H1 (cell line): ENCODE data around the gene KHSRP. TPM values are rescaled to one million over a fixed set of nuclear protein-coding genes. Genes with fewer than 3 reads are reported as not detected.

Experiments used
- CTCF ChIA-PET: fragments of 300-600 bp; sonication (Branson Sonifier 250); formaldehyde crosslinking; loops from one replicate; lab custom pipeline; 2021; ENCODE audit not compliant: partially characterized antibody; lab: Charles Lee
- POLR2A ChIA-PET: fragments of 300-600 bp; sonication (Branson Sonifier 250); formaldehyde crosslinking; loops from one replicate; lab custom pipeline; 2021; ENCODE audit warnings: inconsistent platforms; ENCODE audit not compliant: partially characterized antibody; lab: Charles Lee
- DNase-seq, 2 experiments: peaks; one replicate each; pipeline versions ENCODE4 v3.0.0 to v3.0.0-alpha.2; 2010 to 2022; ENCODE audit warnings: low spot score in 2 of 2, low read depth in 1 of 2, mixed read lengths in 1 of 2
- FAIRE-seq: peaks from 2 replicates; lab custom pipeline; 2011; peaks lifted over from hg19 to GRCh38; lab: Jason Lieb, UNC
- H2AFZ ChIP-seq: 2 replicates; pipeline ENCODE4 v1.8.1; 2012; ENCODE audit warnings: low read length, inconsistent platforms
- H2AK5ac ChIP-seq: 2 replicates; pipeline ENCODE4 v1.6.1; 2013; ENCODE audit warnings: low read depth, low read length
- H2BK120ac ChIP-seq: replicated peaks from 2 replicates; pipeline ENCODE3; 2013; ENCODE audit warnings: low read depth, low read length, inconsistent platforms
- H2BK12ac ChIP-seq: 2 replicates; pipeline ENCODE4 v1.6.1; 2013; ENCODE audit warnings: low read depth, low read length
- H2BK15ac ChIP-seq: 2 replicates; pipeline ENCODE4 v1.6.1; 2013; ENCODE audit warnings: low read length
- H2BK20ac ChIP-seq: 2 replicates; pipeline ENCODE4 v1.6.1; 2013; ENCODE audit warnings: low read length
- H2BK5ac ChIP-seq: 2 replicates; pipeline ENCODE4 v1.6.1; 2013; ENCODE audit warnings: low read depth, low read length
- H3K14ac ChIP-seq: 2 replicates; pipeline ENCODE4 v1.6.1; 2013; ENCODE audit warnings: inconsistent platforms; ENCODE audit not compliant: insufficient read length
- H3K18ac ChIP-seq: 2 replicates; pipeline ENCODE4 v1.6.1; 2013; ENCODE audit warnings: low read length; ENCODE audit errors: extremely low read depth
- H3K23ac ChIP-seq: 2 replicates; pipeline ENCODE4 v1.6.1; 2013; ENCODE audit warnings: inconsistent platforms; ENCODE audit not compliant: insufficient read length
- H3K23me2 ChIP-seq: 2 replicates; pipeline ENCODE4 v1.6.1; 2013; ENCODE audit warnings: low read depth, low read length
- H3K27ac ChIP-seq: 2 replicates; pipeline ENCODE4 v1.6.1; 2011; ENCODE audit warnings: low read depth, low read length, inconsistent platforms
- H3K27me3 ChIP-seq, 4 experiments: replicated peaks in 1 of 4; 1 replicate in 1 of 4; 2 replicates in 3 of 4; pipeline versions ENCODE4 v1.6.1 to v1.8.1; 2011 to 2013; ENCODE audit warnings: low read length in 3 of 4, mild to moderate bottlenecking in 3 of 4, inconsistent platforms in 2 of 4, mixed read lengths in 2 of 4, moderate library complexity in 1 of 4; ENCODE audit not compliant: control insufficient read depth in 3 of 4, insufficient read depth in 3 of 4; ENCODE audit errors: extremely low read depth in 1 of 4
- H3K36me3 ChIP-seq, 4 experiments: 2 replicates each; pipeline versions ENCODE4 v1.6.1 to v1.8.1; 2011 to 2013; ENCODE audit warnings: mild to moderate bottlenecking in 4 of 4, low read length in 3 of 4, moderate library complexity in 2 of 4, control low read depth in 1 of 4, inconsistent platforms in 1 of 4; ENCODE audit not compliant: insufficient read depth in 4 of 4, control insufficient read depth in 2 of 4
- H3K4ac ChIP-seq: replicated peaks from 2 replicates; pipeline ENCODE3; 2013; ENCODE audit warnings: low read length, low read depth, mixed read lengths, inconsistent platforms; ENCODE audit not compliant: insufficient read length
- H3K4me1 ChIP-seq, 4 experiments: replicated peaks in 1 of 4; 1 replicate in 1 of 4; 2 replicates in 3 of 4; pipeline versions ENCODE4 v1.6.1 to v1.8.1; 2011 to 2013; ENCODE audit warnings: low read length in 3 of 4, inconsistent platforms in 2 of 4, mixed read lengths in 1 of 4; ENCODE audit not compliant: insufficient read depth in 4 of 4, control insufficient read depth in 3 of 4
- H3K4me2 ChIP-seq, 2 experiments: 2 replicates each; pipeline versions ENCODE4 v1.6.1 to v1.8.1; 2011 to 2013; ENCODE audit warnings: low read depth in 2 of 2, low read length in 2 of 2, control low read depth in 1 of 2, inconsistent platforms in 1 of 2, mild to moderate bottlenecking in 1 of 2; ENCODE audit not compliant: insufficient read depth in 1 of 2
- H3K4me3 ChIP-seq, 4 experiments: fragments of 200-600, 300-600 bp in 1 of 4; sonication (generic), shearing (Covaris generic), sonication (Bioruptor Twin) in 1 of 4; 2 replicates each; pipeline versions ENCODE4 v1.5.1 to v1.8.1; 2011 to 2016; ENCODE audit warnings: low read length in 4 of 4, low read depth in 3 of 4, control low read depth in 2 of 4, inconsistent platforms in 2 of 4, mild to moderate bottlenecking in 2 of 4, mixed read lengths in 1 of 4, moderate library complexity in 1 of 4; ENCODE audit not compliant: insufficient read depth in 2 of 4; ENCODE audit errors: extremely low read depth in 1 of 4
- H3K56ac ChIP-seq: replicated peaks from 2 replicates; pipeline ENCODE3; 2013; ENCODE audit warnings: low read depth, mild to moderate bottlenecking, mixed read lengths, low read length, inconsistent platforms; ENCODE audit not compliant: insufficient read length
- H3K79me1 ChIP-seq: 2 replicates; pipeline ENCODE4 v1.6.1; 2013; ENCODE audit warnings: low read depth, low read length, control low read depth
- H3K79me2 ChIP-seq, 2 experiments: 2 replicates each; pipeline versions ENCODE4 v1.6.1 to v1.8.1; 2012 to 2013; ENCODE audit warnings: low read length in 2 of 2, mild to moderate bottlenecking in 2 of 2, inconsistent platforms in 1 of 2; ENCODE audit not compliant: insufficient read depth in 2 of 2, control insufficient read depth in 1 of 2
- H3K9ac ChIP-seq, 4 experiments: replicated peaks in 1 of 4; 1 replicate in 1 of 4; 2 replicates in 3 of 4; pipeline versions ENCODE4 v1.6.1 to v1.8.1; 2011 to 2013; ENCODE audit warnings: low read depth in 3 of 4, low read length in 3 of 4, control low read depth in 2 of 4, mild to moderate bottlenecking in 2 of 4, moderate library complexity in 2 of 4, inconsistent platforms in 1 of 4; ENCODE audit errors: extremely low read depth in 1 of 4
- H3K9me3 ChIP-seq, 2 experiments: 2 replicates each; pipeline versions ENCODE4 v1.6.1 to v1.8.1; 2012 to 2013; ENCODE audit warnings: mild to moderate bottlenecking in 2 of 2, moderate library complexity in 2 of 2, control low read depth in 1 of 2, inconsistent platforms in 1 of 2, low read depth in 1 of 2, low read length in 1 of 2, mixed read lengths in 1 of 2; ENCODE audit not compliant: insufficient read depth in 2 of 2
- H4K20me1 ChIP-seq, 2 experiments: replicated peaks in 1 of 2; 2 replicates each; pipeline versions ENCODE3 to v1.8.1; 2011 to 2013; ENCODE audit warnings: inconsistent platforms in 2 of 2, low read length in 2 of 2, mild to moderate bottlenecking in 1 of 2; ENCODE audit not compliant: insufficient read depth in 2 of 2, control insufficient read depth in 1 of 2
- H4K5ac ChIP-seq: 2 replicates; pipeline ENCODE4 v1.6.1; 2013; ENCODE audit warnings: low read length, low read depth, mixed read lengths, inconsistent platforms; ENCODE audit not compliant: insufficient read length
- H4K8ac ChIP-seq: 2 replicates; pipeline ENCODE4 v1.8.0; 2013; ENCODE audit warnings: mild to moderate bottlenecking, moderate library complexity, low read length, inconsistent platforms; ENCODE audit not compliant: insufficient read depth; ENCODE audit errors: extremely low read depth
- H4K91ac ChIP-seq: replicated peaks from 2 replicates; pipeline ENCODE3; 2013; ENCODE audit warnings: low read length, mixed read lengths, inconsistent platforms; ENCODE audit not compliant: insufficient read length
- CBX5 ChIP-seq: fragments of 300-800, 300-1000 bp; sonication (generic); IDR thresholded peaks from 2 replicates; pipeline ENCODE4 v1.7.1; 2016; ENCODE audit warnings: antibody characterized with exemption, low read length, low read depth
- CHD1 ChIP-seq: IDR thresholded peaks from 2 replicates; pipeline ENCODE4 v1.6.1; 2012; ENCODE audit warnings: low read depth, low read length, improper control_type of control experiment
- EP300 ChIP-seq, 2 experiments: IDR thresholded peaks; 1 replicate in 1 of 2; 2 replicates in 1 of 2; pipeline ENCODE4 v1.6.1; 2011 to 2012; ENCODE audit warnings: low read depth in 2 of 2, low read length in 2 of 2, mild to moderate bottlenecking in 2 of 2, borderline replicate concordance in 1 of 2, inconsistent platforms in 1 of 2, moderate library complexity in 1 of 2
- HDAC6 ChIP-seq: IDR thresholded peaks from one replicate; pipeline ENCODE4 v1.7.1; 2012; ENCODE audit warnings: low read depth, mild to moderate bottlenecking, inconsistent platforms, low read length, moderate library complexity
- JUN ChIP-seq: IDR thresholded peaks from 2 replicates; pipeline ENCODE4 v1.6.1; 2011; ENCODE audit warnings: low read depth, mild to moderate bottlenecking, improper control_type of control experiment, low read length
- NANOG ChIP-seq: IDR thresholded peaks from 2 replicates; pipeline ENCODE4 v1.6.1; 2011; ENCODE audit warnings: low read length, low read depth, mild to moderate bottlenecking, inconsistent platforms; ENCODE audit not compliant: insufficient read depth, poor library complexity, severe bottlenecking
- NRF1 ChIP-seq: IDR thresholded peaks from 2 replicates; pipeline ENCODE4 v1.6.1; 2011; ENCODE audit warnings: mild to moderate bottlenecking, low read depth, low read length, improper control_type of control experiment
- POU5F1 ChIP-seq: IDR thresholded peaks from 2 replicates; pipeline ENCODE4 v1.6.1; 2011; ENCODE audit warnings: low read depth, mild to moderate bottlenecking, low read length, moderate library complexity
- RNF2 ChIP-seq: fragments of 200-900, 300-1000 bp; sonication (generic); IDR thresholded peaks from 2 replicates; pipeline ENCODE4 v1.7.1; 2016; ENCODE audit warnings: borderline replicate concordance, low read depth, mild to moderate bottlenecking, antibody characterized with exemption, low read length; ENCODE audit not compliant: poor library complexity, severe bottlenecking; ENCODE audit errors: missing control alignments
- SIRT6 ChIP-seq: IDR thresholded peaks from one replicate; pipeline ENCODE4 v1.7.1; 2012; ENCODE audit warnings: low read length, inconsistent platforms
- SIX5 ChIP-seq: IDR thresholded peaks from 2 replicates; pipeline ENCODE4 v1.6.1; 2011; ENCODE audit warnings: mild to moderate bottlenecking, low read depth, low read length
- SP1 ChIP-seq: IDR thresholded peaks from 2 replicates; pipeline ENCODE4 v1.6.1; 2011; ENCODE audit warnings: low read depth, low read length
- TCF12 ChIP-seq: IDR thresholded peaks from 2 replicates; pipeline ENCODE4 v1.6.1; 2011; ENCODE audit warnings: low read depth, mild to moderate bottlenecking, low read length
- TEAD4 ChIP-seq: IDR thresholded peaks from 2 replicates; pipeline ENCODE4 v1.6.1; 2012; ENCODE audit warnings: low read depth, low read length, inconsistent platforms, mixed read lengths
- WGBS, 2 experiments: shearing (Covaris generic) in 1 of 2; methylation state at CpG; one replicate each; pipeline versions ENCODE4 v1.1.6 to v1.1.7; 2013 to 2015; ENCODE audit warnings: low lambda C conversion rate in 2 of 2, mixed read lengths in 2 of 2, inconsistent platforms in 1 of 2, low coverage in 1 of 2, missing lambda C conversion rate in 1 of 2; ENCODE audit not compliant: insufficient replicate concordance in 2 of 2, insufficient coverage in 1 of 2, insufficient read length in 1 of 2; ENCODE audit errors: extremely low coverage in 1 of 2, missing lambda C conversion rate in 1 of 2; 5-methylcytosine and 5-hydroxymethylcytosine counted together
- polyA plus RNA-seq, 7 experiments: library from polyadenylated mRNA; depleted of rRNA in 3 of 7; stranded (reverse) in 5 of 7; unstranded in 2 of 7; fragments of >200 nt in 5 of 7; fragments of 200-250 nt in 2 of 7; gene quantifications; 1 replicate in 5 of 7; 2 replicates in 1 of 7; 4 replicates in 1 of 7; pipeline versions ENCODE4 v1.2.1 to v1.2.3, GENCODE V29; 2011 to 2013; ENCODE audit warnings: missing spikeins in 2 of 7, mixed read lengths in 2 of 7
- total RNA-seq: library from RNA; stranded (reverse); fragmentation: NEBNext Ultra II Directional; extraction: Animal tissue kit (Norgen Biotek cat#: 25700); gene quantifications from 2 replicates; pipeline ENCODE4 v1.2.1, GENCODE V29; 2021

The KHSRP gene
- total and polyA plus RNA-seq, 2 of the 8 experiments (the other 6 are each of a cell fraction or from before 2014, with no cell fraction given): 143 to 573 TPM

- H3K4me3 ChIP-seq: no peak overlapping the region
- H2BK12ac ChIP-seq: no peak overlapping the region
- no peaks in the 10 kb centered on the region for H3K4me1 ChIP-seq
- H3K23ac ChIP-seq: no peak overlapping the region
- H3K23me2 ChIP-seq: no peaks in the 10 kb centered on the region
- no peak overlapping the region for H4K5ac ChIP-seq
- H3K56ac ChIP-seq: no peak overlapping the region
- no peak overlapping the region for H4K91ac ChIP-seq
- H2BK120ac ChIP-seq: no peak overlapping the region
- H4K20me1 ChIP-seq: no peaks in the 10 kb centered on the region
- no peak overlapping the region for H3K4ac ChIP-seq
- H4K8ac ChIP-seq: no peak overlapping the region
- H2AK5ac ChIP-seq: no peak overlapping the region
- no peak overlapping the region for H2AFZ ChIP-seq
- DNase-seq: no peak
- POLR2A ChIA-PET: no interaction called here
- no peaks in the 10 kb centered on the region for H3K79me2 ChIP-seq
- H2BK15ac ChIP-seq: no peak overlapping the region
- H3K9ac ChIP-seq: no peak overlapping the region
- no peaks in the 10 kb centered on the region for H3K79me1 ChIP-seq
- H3K27ac ChIP-seq: no peak overlapping the region
- no peak for TF ChIP-seq NANOG
- no peak for TF ChIP-seq RNF2
- TF ChIP-seq SIX5: no peak
- TF ChIP-seq SP1: no peak
- no peak for TF ChIP-seq CHD1
- TF ChIP-seq POU5F1: no peak
- no peak for TF ChIP-seq SIRT6
- no peak for TF ChIP-seq EP300 (IDR thresholded peaks at IDR 0.05; ENCODE audit: borderline replicate concordance in 1 of 2, low read depth in 2 of 2, low read length in 2 of 2)
- no peak for TF ChIP-seq JUN
- no peak for TF ChIP-seq HDAC6
- no peak for TF ChIP-seq TEAD4
- no peak for TF ChIP-seq NRF1
- TF ChIP-seq TCF12: no peak
- no peak for TF ChIP-seq CBX5
- H3K18ac ChIP-seq: no peak overlapping the region
- no peak overlapping the region for H2BK20ac ChIP-seq
- no peak overlapping the region for H3K4me2 ChIP-seq
- FAIRE-seq: no peak
- WGBS, 2 experiments: 96% methylated on average over 5 of the region's 5 CpGs; no CpG with 5 or more reads in 1 of the 2 experiments
- H2BK5ac ChIP-seq: no peak overlapping the region
- H3K27me3 ChIP-seq: no peaks in the 10 kb centered on the region
- H3K14ac ChIP-seq: no peak overlapping the region
- CTCF ChIA-PET: interaction anchor here (0.7 to 1.5 kb wide), 2 partner anchors 12 to 15 kb away, joined by 3 read pairs; no protein-coding TSS in a partner anchor
- peaks cover 5 to 24% (median 9%) of the 10 kb centered on the region in 4 experiments; a peak in 6 of 8 replicates for H3K36me3 ChIP-seq
- H3K9me3 ChIP-seq: peaks cover 0 to 8% of the 10 kb centered on the region in 2 experiments; a peak in 1 of 4 replicates
These were observed 25.6 kb upstream of the KHSRP start for GRCh38 chr19:6450166-6450565.
